Caco-2 (cell line): ENCODE data around the gene RSPH1. TPM values are rescaled to one million over a fixed set of nuclear protein-coding genes. Genes with fewer than 3 reads are reported as not detected.

Experiments used
- BruUV-seq: library from RNA; stranded (reverse); fragments of 400-500 nt; replicated peaks from 2 replicates; lab custom pipeline; 2021; lab: Mats Ljungman, UMichigan
- CTCF ChIA-PET: fragments of 300-600 bp; sonication (Branson Sonifier 250); formaldehyde crosslinking; loops from one replicate; lab custom pipeline; 2022; ENCODE audit warnings: antibody characterized with exemption; lab: Charles Lee
- POLR2A ChIA-PET: fragments of 300-600 bp; sonication (Branson Sonifier 250); formaldehyde crosslinking; loops from one replicate; lab custom pipeline; 2022; ENCODE audit warnings: antibody characterized with exemption; lab: Charles Lee
- DNase-seq, 2 experiments: peaks; one replicate each; pipeline versions ENCODE4 v3.0.0 to v3.0.0-alpha.2; 2020 to 2022
- H3K27me3 ChIP-seq: replicated peaks from 2 replicates; pipeline ENCODE4 v1.6.0; 2011; ENCODE audit warnings: low read length; ENCODE audit not compliant: control insufficient read depth, insufficient read depth
- H3K36me3 ChIP-seq: 2 replicates; pipeline ENCODE4 v1.5.1; 2011; ENCODE audit warnings: low read length; ENCODE audit not compliant: control insufficient read depth, insufficient read depth
- H3K4me1 ChIP-seq: fragments of 250-450 bp; sonication (Bioruptor Pico); 2 replicates; pipeline ENCODE4 v1.5.1; 2020; ENCODE audit warnings: mild to moderate bottlenecking
- H3K4me3 ChIP-seq: 2 replicates; pipeline ENCODE4 v1.5.1; 2011; ENCODE audit warnings: low read depth, mild to moderate bottlenecking, control low read depth, low read length
- H3K9me3 ChIP-seq: fragments of 250-450 bp; sonication (Bioruptor Pico); 2 replicates; pipeline ENCODE4 v1.5.1; 2020; ENCODE audit warnings: mild to moderate bottlenecking, moderate library complexity
- H3K27ac Mint-ChIP-seq: one replicate; pipeline ENCODE4 v1.8.0; 2022; ENCODE audit warnings: mixed read lengths; ENCODE audit not compliant: unreplicated experiment
- H3K27me3 Mint-ChIP-seq: one replicate; pipeline ENCODE4 v1.8.0; 2022; ENCODE audit warnings: mixed read lengths; ENCODE audit not compliant: insufficient read depth, unreplicated experiment
- H3K36me3 Mint-ChIP-seq: one replicate; pipeline ENCODE4 v1.8.0; 2022; ENCODE audit warnings: mild to moderate bottlenecking, mixed read lengths; ENCODE audit not compliant: insufficient read depth, unreplicated experiment
- H3K4me1 Mint-ChIP-seq: one replicate; pipeline ENCODE4 v1.8.0; 2022; ENCODE audit warnings: low read depth, mixed read lengths; ENCODE audit not compliant: unreplicated experiment
- H3K4me3 Mint-ChIP-seq: one replicate; pipeline ENCODE4 v1.8.0; 2022; ENCODE audit warnings: mild to moderate bottlenecking, moderate library complexity, mixed read lengths; ENCODE audit not compliant: unreplicated experiment
- H3K9me3 Mint-ChIP-seq: one replicate; pipeline ENCODE4 v1.8.0; 2022; ENCODE audit warnings: mixed read lengths; ENCODE audit not compliant: unreplicated experiment
- CTCF ChIP-seq, 2 experiments: fragments of 200-600 bp in 1 of 2; IDR thresholded peaks; 1 replicate in 1 of 2; 2 replicates in 1 of 2; pipeline versions ENCODE4 v1.5.1 to v1.8.0; 2011 to 2022; ENCODE audit warnings: antibody characterized with exemption in 1 of 2, control low read depth in 1 of 2, inconsistent platforms in 1 of 2, low read depth in 1 of 2, low read length in 1 of 2, mild to moderate bottlenecking in 1 of 2, moderate library complexity in 1 of 2; ENCODE audit not compliant: insufficient read depth in 1 of 2, severe bottlenecking in 1 of 2, unreplicated experiment in 1 of 2
- intact Hi-C: fragments of 100-400 bp; cut with micrococcal nuclease; formaldehyde crosslinking; loops from one replicate; pipeline ENCODE4 v1.10.0; 2022; ENCODE audit not compliant: unreplicated experiment
- total RNA-seq: library from RNA; stranded (reverse); gene quantifications from 2 replicates; pipeline ENCODE4 v1.2.3, GENCODE V29; 2022

RSPH1 gene
- total RNA-seq, 1 experiment from 2014 or later: 0.23 TPM

DNA sequence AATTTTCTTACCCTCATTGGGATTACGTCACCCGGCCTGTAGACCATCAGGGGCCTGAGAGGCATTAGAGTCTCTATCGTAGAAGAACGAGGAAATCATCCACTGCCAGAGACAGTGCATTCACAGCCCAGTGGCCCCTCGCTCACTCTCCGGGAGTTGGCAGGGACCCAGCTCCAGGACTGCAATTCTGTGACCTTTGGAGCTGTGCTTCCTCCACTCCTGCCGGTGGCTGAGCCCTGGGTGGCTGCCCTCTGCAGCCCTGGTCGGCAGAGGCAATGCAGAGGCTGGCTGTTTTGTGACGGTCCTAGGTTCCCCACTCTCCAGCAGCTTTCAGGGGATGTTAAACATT, 30.3 kb upstream of the RSPH1 start:
- Histone ChIP-seq H3K9me3 (no peaks in the 10 kb centered on the region), H3K36me3 (no peaks in the 10 kb centered on the region; the same call in 1 of the 2 replicates), H3K27me3 (no peaks in the 10 kb centered on the region), H3K4me3 (no peak overlapping the region), H3K4me1 (no peaks in the 10 kb centered on the region)
- no peak for TF ChIP-seq CTCF (IDR thresholded peaks at IDR 0.05; ENCODE audit: insufficient read depth in 1 of 2, low read depth in 1 of 2, low read length in 1 of 2, severe bottlenecking in 1 of 2, unreplicated experiment in 1 of 2)
- Mint-ChIP-seq H3K36me3 (peaks cover 5% of the 10 kb centered on the region), H3K27ac (no peak overlapping the region), H3K9me3 (no peaks in the 10 kb centered on the region), H3K4me3 (no peak overlapping the region), H3K4me1 (peaks cover 6% of the 10 kb centered on the region), H3K27me3 (no peaks in the 10 kb centered on the region)
- CTCF ChIA-PET: interaction anchor here (1.2 kb wide), 1 partner anchor 18 kb away, joined by 4 read pairs; no protein-coding TSS in a partner anchor
- POLR2A ChIA-PET: no interaction called here
- DNase-seq: no peak
- intact Hi-C loops: no loop called here
- no TSS peak for BruUV-seq

DNA sequence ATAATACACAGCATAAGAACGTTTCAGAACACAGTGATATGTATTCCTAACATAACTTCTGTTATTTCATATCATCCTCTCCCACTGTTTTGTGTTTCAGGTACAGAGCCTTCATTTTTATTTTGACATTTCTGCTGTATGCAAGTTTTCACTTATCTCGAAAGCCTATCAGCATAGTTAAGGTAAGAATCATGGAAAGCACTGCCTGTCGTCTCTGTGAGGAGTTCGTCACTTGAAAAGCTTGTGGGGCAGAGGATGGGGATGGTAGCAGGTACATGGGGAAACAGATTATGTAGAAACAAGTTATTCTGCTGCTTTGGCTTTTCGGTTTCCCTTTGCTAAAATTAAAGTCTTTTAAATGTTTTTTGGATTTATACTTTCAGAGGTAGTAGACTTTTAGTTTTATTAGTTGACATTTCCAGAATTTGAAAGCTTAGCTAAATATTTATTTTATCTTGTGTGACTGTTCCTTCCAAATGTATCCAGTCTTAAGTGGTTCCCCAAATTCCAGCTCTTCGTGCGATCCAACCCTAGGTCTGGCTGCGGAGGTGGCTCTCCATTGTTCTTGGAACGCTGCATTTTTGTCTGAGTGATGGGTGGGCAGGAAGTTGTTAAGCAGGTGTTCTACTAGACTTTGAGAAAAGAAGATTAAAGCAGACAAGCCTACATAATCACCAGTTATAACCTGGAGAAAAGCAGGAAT, 29.8 kb upstream of the RSPH1 start:
- TF ChIP-seq CTCF (IDR thresholded peaks at IDR 0.05; ENCODE audit: insufficient read depth in 1 of 2, low read depth in 1 of 2, low read length in 1 of 2, severe bottlenecking in 1 of 2, unreplicated experiment in 1 of 2): no peak
- Histone ChIP-seq H3K4me3 (no peak overlapping the region), H3K36me3 (no peaks in the 10 kb centered on the region; the same call in 1 of the 2 replicates), H3K4me1 (no peaks in the 10 kb centered on the region), H3K27me3 (no peaks in the 10 kb centered on the region), H3K9me3 (no peaks in the 10 kb centered on the region)
- Mint-ChIP-seq H3K4me3 (no peak overlapping the region), H3K9me3 (no peaks in the 10 kb centered on the region), H3K27me3 (no peaks in the 10 kb centered on the region), H3K27ac (peak overlapping the region; percentile 46), H3K4me1 (peaks cover 6% of the 10 kb centered on the region), H3K36me3 (peaks cover 5% of the 10 kb centered on the region)
- BruUV-seq: no TSS peak
- CTCF ChIA-PET: interaction anchor here (1.2 kb wide), 1 partner anchor 17 kb away, joined by 4 read pairs; no protein-coding TSS in a partner anchor
- POLR2A ChIA-PET: no interaction called here
- no peak for DNase-seq
- intact Hi-C loops: no loop called here

DNA sequence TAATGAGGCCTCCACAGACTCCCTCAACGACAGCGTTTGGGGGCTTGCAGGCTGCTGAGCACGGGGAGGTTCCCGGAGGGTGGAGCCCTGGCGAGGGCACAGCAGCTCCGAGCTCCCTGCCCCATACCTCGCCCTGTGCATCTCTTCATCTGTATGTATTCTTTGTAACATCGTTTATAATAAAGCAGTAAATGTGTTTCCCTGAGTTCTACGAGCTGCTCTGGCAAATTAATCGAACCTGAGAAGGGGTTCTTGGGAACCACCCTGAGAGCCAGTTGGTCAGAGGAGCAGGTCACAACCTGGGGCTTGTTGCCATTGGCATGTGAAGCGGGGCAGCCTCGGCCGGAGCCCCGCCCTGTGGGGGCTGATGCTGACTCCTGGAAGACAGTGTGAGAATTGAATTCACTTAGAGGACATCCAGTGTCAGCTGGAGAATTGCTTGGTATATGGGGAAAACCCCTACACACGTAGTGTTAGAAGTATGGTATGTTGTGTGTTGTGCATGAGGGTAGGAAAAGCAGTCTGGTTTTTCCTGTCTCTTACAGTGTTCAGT, 29.1 kb upstream of the RSPH1 start:
- H3K36me3 Mint-ChIP-seq: peaks cover 5% of the 10 kb centered on the region
- no peaks in the 10 kb centered on the region for H3K27me3 ChIP-seq
- no TSS peak for BruUV-seq
- no peaks in the 10 kb centered on the region for H3K9me3 Mint-ChIP-seq
- TF ChIP-seq CTCF (IDR thresholded peaks at IDR 0.05; ENCODE audit: insufficient read depth in 1 of 2, low read depth in 1 of 2, low read length in 1 of 2, severe bottlenecking in 1 of 2, unreplicated experiment in 1 of 2): no peak
- DNase-seq: no peak
- H3K4me3 ChIP-seq: no peak overlapping the region
- peaks cover 6% of the 10 kb centered on the region for H3K4me1 Mint-ChIP-seq
- H3K4me3 Mint-ChIP-seq: no peak overlapping the region
- no peaks in the 10 kb centered on the region; the same call in 1 of the 2 replicates for H3K36me3 ChIP-seq
- H3K4me1 ChIP-seq: no peaks in the 10 kb centered on the region
- ChIA-PET POLR2A (no interaction called here), CTCF (no interaction called here)
- peak overlapping the region; percentile 46 for H3K27ac Mint-ChIP-seq
- intact Hi-C loops: no loop called here
- H3K27me3 Mint-ChIP-seq: no peaks in the 10 kb centered on the region
- no peaks in the 10 kb centered on the region for H3K9me3 ChIP-seq
